ENCODE results near the gene METAP2. TPM values are rescaled to one million over a fixed set of nuclear protein-coding genes. Genes with fewer than 3 reads are reported as not detected.

The METAP2 gene
- polyA plus RNA-seq, 1 donor (not counting 4 experiments of a cell fraction or from before 2014, with no cell fraction given) = 103 TPM

DNA sequence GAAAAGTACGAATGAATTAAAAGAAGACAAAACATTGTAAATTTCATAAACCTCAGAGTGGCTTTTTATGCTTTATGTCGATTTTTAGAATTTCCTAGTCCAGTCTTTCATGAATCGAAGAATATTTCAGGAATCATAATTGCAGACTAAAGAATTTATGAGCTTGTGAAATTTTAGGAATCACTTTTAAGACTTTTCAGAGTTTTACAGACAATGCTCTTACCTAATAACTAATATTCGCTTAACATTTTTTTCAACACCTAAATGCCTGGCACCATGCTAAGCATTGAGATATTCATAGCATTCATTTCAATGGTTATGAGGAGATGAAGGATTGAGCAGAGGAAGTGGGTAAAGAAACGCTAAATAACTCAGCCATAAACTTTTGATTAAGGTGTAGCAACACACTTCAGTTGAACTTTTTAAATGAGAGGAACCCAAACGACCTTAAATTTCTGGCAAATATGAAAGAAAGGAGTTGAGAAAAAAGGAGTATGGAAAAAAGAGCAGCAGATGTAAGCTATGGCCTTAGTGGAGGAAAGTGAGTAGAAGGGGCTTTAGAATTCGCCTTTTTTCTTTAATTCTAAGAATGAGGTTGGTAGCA lies 78.1 kb downstream of the METAP2 start:
- H3K4me2 ChIP-seq (ENCODE audit: control insufficient read depth, extremely low read depth, insufficient read depth, low read depth, low read length) = no peak overlapping the region
- TF ChIP-seq EZH2 (IDR thresholded peaks at IDR 0.05; ENCODE audit: low read length) = no peak
- H3K4me1 ChIP-seq (ENCODE audit: control insufficient read depth, extremely low read depth, insufficient read depth, low read length) = peaks cover 5% of the 10 kb centered on the region
- no peaks in the 10 kb centered on the region for H3K9me1 ChIP-seq (ENCODE audit: control insufficient read depth, extremely low read depth, insufficient read depth, low read length)
- peaks cover 6% of the 10 kb centered on the region for H3K9me3 ChIP-seq (ENCODE audit: control insufficient read depth, low read depth, low read length)
- H4K20me1 ChIP-seq (ENCODE audit: control insufficient read depth, extremely low read depth, insufficient read depth, low read length) = no peaks in the 10 kb centered on the region
- H3K36me3 ChIP-seq (ENCODE audit: control insufficient read depth in 2 of 2, extremely low read depth in 1 of 2, insufficient read depth in 2 of 2, low read length in 2 of 2) = no peaks in the 10 kb centered on the region
- H3K79me2 ChIP-seq (ENCODE audit: control insufficient read depth, insufficient read depth, low read length) = no peaks in the 10 kb centered on the region
- H3K9ac ChIP-seq (ENCODE audit: control insufficient read depth, extremely low read depth, insufficient read depth, low read length) = no peak overlapping the region
- peaks cover 31% of the 10 kb centered on the region for H3K27me3 ChIP-seq (ENCODE audit: control insufficient read depth, extremely low read depth, insufficient read depth, low read length)
- H3K27ac ChIP-seq (ENCODE audit: control insufficient read depth, insufficient read depth, low read length) = no peak overlapping the region
- DNase-seq (ENCODE audit: low read depth, low spot score) = no peak
- H3K4me3 ChIP-seq (ENCODE audit: control insufficient read depth in 2 of 3, extremely low read depth in 1 of 3, insufficient read depth in 2 of 3, low read depth in 1 of 3, low read length in 3 of 3) = no peak overlapping the region
- H2AFZ ChIP-seq (ENCODE audit: control insufficient read depth, low read length) = no peak overlapping the region
- FAIRE-seq = no peak
- dilution Hi-C loops (cut with MboI; ENCODE audit: extremely low pct_ligation_motif_present, low sequenced_read_pairs) = no loop called here

DNA sequence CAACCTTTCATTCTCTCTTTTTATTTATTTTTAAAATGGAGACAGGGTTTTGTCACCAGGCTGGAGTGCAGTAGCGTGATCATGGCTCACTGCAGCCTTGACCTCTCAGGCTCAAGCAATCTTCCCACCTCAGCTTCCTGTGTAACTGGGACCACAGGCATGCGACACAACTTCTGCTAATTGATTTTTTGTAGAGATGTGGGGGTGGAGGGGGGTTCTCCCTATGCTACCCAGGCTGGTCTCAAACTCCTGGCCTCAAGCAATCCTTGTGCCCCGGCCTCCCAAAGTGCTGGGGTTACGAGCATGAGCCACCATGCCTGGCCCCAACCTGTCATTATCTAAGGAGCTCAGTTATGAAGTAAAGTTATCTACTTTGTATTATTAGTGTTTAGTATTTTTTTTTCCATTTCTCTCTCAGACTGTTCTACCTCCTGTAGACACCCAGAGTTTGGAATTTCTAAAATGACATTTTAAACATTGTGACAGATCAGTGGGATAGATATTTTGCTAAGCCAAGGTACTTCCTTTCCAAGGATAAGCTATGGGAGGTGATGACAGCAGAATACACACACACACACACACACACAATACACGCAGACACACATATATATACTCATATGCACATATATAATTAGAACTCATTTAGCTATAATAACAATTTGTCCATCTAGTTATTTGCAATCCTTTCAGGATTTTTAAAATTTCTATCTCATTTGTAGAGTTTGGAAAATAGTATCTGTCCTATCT lies 79.4 kb downstream of the METAP2 start:
- Histone ChIP-seq H3K4me1 (ENCODE audit: control insufficient read depth, extremely low read depth, insufficient read depth, low read length) (peaks cover under 1% of the 10 kb centered on the region), H3K9ac (ENCODE audit: control insufficient read depth, extremely low read depth, insufficient read depth, low read length) (no peak overlapping the region), H3K4me2 (ENCODE audit: control insufficient read depth, extremely low read depth, insufficient read depth, low read depth, low read length) (no peak overlapping the region), H3K9me3 (ENCODE audit: control insufficient read depth, low read depth, low read length) (peaks cover 6% of the 10 kb centered on the region), H4K20me1 (ENCODE audit: control insufficient read depth, extremely low read depth, insufficient read depth, low read length) (no peaks in the 10 kb centered on the region), H3K9me1 (ENCODE audit: control insufficient read depth, extremely low read depth, insufficient read depth, low read length) (no peaks in the 10 kb centered on the region), H3K79me2 (ENCODE audit: control insufficient read depth, insufficient read depth, low read length) (no peaks in the 10 kb centered on the region), H3K36me3 (ENCODE audit: control insufficient read depth in 2 of 2, extremely low read depth in 1 of 2, insufficient read depth in 2 of 2, low read length in 2 of 2) (no peaks in the 10 kb centered on the region), H2AFZ (ENCODE audit: control insufficient read depth, low read length) (no peak overlapping the region), H3K4me3 (ENCODE audit: control insufficient read depth in 2 of 3, extremely low read depth in 1 of 3, insufficient read depth in 2 of 3, low read depth in 1 of 3, low read length in 3 of 3) (no peak overlapping the region), H3K27me3 (ENCODE audit: control insufficient read depth, extremely low read depth, insufficient read depth, low read length) (peaks cover 20% of the 10 kb centered on the region), H3K27ac (ENCODE audit: control insufficient read depth, insufficient read depth, low read length) (no peak overlapping the region)
- FAIRE-seq = no peak
- dilution Hi-C loops (cut with MboI; ENCODE audit: extremely low pct_ligation_motif_present, low sequenced_read_pairs) = no loop called here
- TF ChIP-seq EZH2 (IDR thresholded peaks at IDR 0.05; ENCODE audit: low read length) = no peak
- TF ChIP-seq, protein P1, sequence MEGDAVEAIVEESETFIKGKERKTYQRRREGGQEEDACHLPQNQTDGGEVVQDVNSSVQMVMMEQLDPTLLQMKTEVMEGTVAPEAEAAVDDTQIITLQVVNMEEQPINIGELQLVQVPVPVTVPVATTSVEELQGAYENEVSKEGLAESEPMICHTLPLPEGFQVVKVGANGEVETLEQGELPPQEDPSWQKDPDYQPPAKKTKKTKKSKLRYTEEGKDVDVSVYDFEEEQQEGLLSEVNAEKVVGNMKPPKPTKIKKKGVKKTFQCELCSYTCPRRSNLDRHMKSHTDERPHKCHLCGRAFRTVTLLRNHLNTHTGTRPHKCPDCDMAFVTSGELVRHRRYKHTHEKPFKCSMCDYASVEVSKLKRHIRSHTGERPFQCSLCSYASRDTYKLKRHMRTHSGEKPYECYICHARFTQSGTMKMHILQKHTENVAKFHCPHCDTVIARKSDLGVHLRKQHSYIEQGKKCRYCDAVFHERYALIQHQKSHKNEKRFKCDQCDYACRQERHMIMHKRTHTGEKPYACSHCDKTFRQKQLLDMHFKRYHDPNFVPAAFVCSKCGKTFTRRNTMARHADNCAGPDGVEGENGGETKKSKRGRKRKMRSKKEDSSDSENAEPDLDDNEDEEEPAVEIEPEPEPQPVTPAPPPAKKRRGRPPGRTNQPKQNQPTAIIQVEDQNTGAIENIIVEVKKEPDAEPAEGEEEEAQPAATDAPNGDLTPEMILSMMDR (optimal IDR thresholded peaks at IDR 0.05 in 1 of 3, IDR thresholded peaks at IDR 0.05 in 1 of 3, conservative IDR thresholded peaks at IDR 0.05 in 1 of 3; ENCODE audit: extremely low read depth in 1 of 3, insufficient read depth in 2 of 3, low read length in 3 of 3) = no peak
- no peak for DNase-seq (ENCODE audit: low read depth, low spot score)
